Immature natural killer cell (primary cell): ENCODE measurements around the gene RAP1GAP. TPM values are rescaled to one million over a fixed set of nuclear protein-coding genes. Genes with fewer than 3 reads are reported as not detected.
"Not testable (repeated sequence)": the region's sequence is repeated elsewhere in the genome, so short reads cannot be mapped to it uniquely, and the experiment has no call there.

Experiments used
- DNase-seq, 3 donors: peaks; one replicate each; pipeline ENCODE4 v3.0.0; 2022; ENCODE audit warnings: mixed read lengths in 1 of 3
- H3K27ac Mint-ChIP-seq, 6 donors: one replicate each; pipeline ENCODE4 v1.8.0; 2020; ENCODE audit warnings: mixed read lengths in 6 of 6, mild to moderate bottlenecking in 5 of 6, inconsistent platforms in 4 of 6, moderate library complexity in 3 of 6
- H3K27me3 Mint-ChIP-seq, 3 donors: one replicate each; pipeline ENCODE4 v1.8.0; 2020 to 2021; ENCODE audit warnings: low read depth in 3 of 3, mild to moderate bottlenecking in 3 of 3, mixed read lengths in 3 of 3, moderate library complexity in 3 of 3, inconsistent platforms in 1 of 3
- H3K36me3 Mint-ChIP-seq, 3 donors: one replicate each; pipeline ENCODE4 v1.8.0; 2020; ENCODE audit warnings: mixed read lengths in 3 of 3, inconsistent platforms in 2 of 3, mild to moderate bottlenecking in 2 of 3
- H3K4me1 Mint-ChIP-seq, 2 donors: one replicate each; pipeline ENCODE4 v1.8.0; 2020; ENCODE audit warnings: inconsistent platforms in 2 of 2, mild to moderate bottlenecking in 2 of 2, mixed read lengths in 2 of 2, moderate library complexity in 1 of 2
- H3K4me3 Mint-ChIP-seq, 5 donors: one replicate each; pipeline ENCODE4 v1.8.0; 2020; ENCODE audit warnings: mild to moderate bottlenecking in 5 of 5, mixed read lengths in 5 of 5, inconsistent platforms in 3 of 5, moderate library complexity in 3 of 5
- H3K9me3 Mint-ChIP-seq, 6 donors: one replicate each; pipeline ENCODE4 v1.8.0; 2020; ENCODE audit warnings: mild to moderate bottlenecking in 6 of 6, mixed read lengths in 6 of 6, inconsistent platforms in 4 of 6, moderate library complexity in 3 of 6
- polyA plus RNA-seq, 3 donors: library from polyadenylated mRNA; unstranded; fragments of 300-500 nt; fragmentation: Illumina TruSeq; gene quantifications; one replicate each; pipeline ENCODE4 v1.2.3, GENCODE V29; 2021

Gene RAP1GAP
- polyA plus RNA-seq, 3 donors from 2014 or later, result not detected

DNA sequence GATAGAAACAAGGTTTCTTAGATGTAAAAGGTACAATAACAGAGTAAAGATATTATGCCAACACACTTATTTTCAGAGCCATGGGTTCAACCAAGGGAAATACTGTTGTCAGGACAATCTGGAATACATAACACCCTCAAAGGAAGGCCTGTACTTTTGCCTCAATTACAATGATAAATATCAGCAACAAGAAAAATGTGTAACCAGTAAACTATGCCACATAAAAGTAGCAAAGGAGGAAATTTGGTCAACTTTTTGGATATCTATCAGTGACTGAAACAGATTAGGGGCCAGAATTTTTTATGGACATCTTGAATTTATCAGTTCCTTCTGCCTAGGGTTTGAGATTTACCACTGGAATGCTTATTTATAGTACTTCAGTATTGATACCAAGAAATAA, 24.6 kb upstream of the RAP1GAP start:
- no peaks in the 10 kb centered on the region for H3K9me3 Mint-ChIP-seq
- no peak for DNase-seq
- peaks cover 0 to 2% (median 0%) of the 10 kb centered on the region in 3 donors for H3K27me3 Mint-ChIP-seq
- no peak overlapping the region for H3K27ac Mint-ChIP-seq
- H3K36me3 Mint-ChIP-seq, result peaks cover 25 to 51% (median 28%) of the 10 kb centered on the region in 3 donors
- peaks cover 0 to 9% of the 10 kb centered on the region in 2 donors for H3K4me1 Mint-ChIP-seq
- H3K4me3 Mint-ChIP-seq, result no peak overlapping the region

DNA sequence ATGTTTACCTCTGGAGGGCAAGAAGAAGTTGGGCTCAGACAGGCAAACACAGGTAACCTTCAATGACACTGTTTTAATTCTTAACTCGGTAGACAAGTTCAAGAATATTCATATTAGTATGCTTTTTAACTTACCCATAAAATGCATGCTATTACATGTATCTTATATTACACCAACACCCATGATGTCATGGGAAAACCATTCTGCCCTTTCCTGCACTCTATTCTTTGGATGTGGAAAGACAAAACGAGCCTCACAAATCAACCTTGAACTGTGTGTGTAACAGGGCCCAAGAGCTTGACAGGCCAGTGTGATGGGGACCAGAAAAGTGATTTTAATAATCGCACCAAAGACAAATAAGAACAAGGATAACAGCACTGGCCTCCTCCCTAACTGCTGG, 22.6 kb upstream of the RAP1GAP start:
- DNase-seq, result no peak
- Mint-ChIP-seq H3K9me3 (no peaks in the 10 kb centered on the region), H3K27ac (no peak overlapping the region), H3K4me3 (no peak overlapping the region), H3K4me1 (no peaks in the 10 kb centered on the region), H3K27me3 (peaks cover 0 to 2% (median 1%) of the 10 kb centered on the region in 3 donors), H3K36me3 (peaks cover 37 to 58% (median 39%) of the 10 kb centered on the region in 3 donors)

DNA sequence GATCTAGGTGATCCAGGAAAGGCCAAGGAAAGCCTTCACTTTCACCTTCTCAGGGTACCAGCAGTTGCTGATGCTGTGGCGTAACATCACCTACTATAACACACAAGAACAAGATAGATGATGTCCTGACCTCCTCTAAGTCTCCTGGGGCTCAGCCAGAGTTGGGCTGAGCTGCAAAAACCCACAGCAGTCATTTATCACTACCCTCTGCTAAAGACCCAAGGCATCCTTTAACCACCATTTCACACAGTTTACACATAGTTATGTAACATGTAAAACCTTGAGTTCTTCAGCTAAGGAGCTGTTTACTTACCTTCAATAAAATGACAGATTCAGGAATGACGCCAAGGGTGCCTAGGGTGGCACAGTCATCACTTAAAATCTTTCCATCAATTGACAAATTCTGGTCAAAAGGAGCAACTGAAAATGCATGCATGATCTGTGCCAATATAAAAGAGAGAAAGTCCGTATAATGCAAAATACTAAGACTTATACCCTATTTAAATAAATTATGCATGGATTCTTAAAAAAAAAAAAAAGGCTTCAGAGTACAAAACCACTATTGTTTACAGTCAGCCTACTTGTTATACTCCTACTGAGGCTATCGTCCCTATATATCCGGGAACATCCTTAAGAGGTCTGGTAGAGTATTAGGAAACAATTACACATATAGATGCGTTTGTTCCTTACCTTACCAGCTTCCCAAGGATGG, 20.7 kb upstream of the RAP1GAP start:
- H3K4me3 Mint-ChIP-seq, result no peak overlapping the region
- DNase-seq, result no peak
- peaks cover 0 to 3% (median 0%) of the 10 kb centered on the region in 6 donors for H3K9me3 Mint-ChIP-seq
- H3K36me3 Mint-ChIP-seq, result peaks cover 43 to 76% (median 53%) of the 10 kb centered on the region in 3 donors
- no peaks in the 10 kb centered on the region for H3K4me1 Mint-ChIP-seq
- peaks cover 0 to 1% (median 0%) of the 10 kb centered on the region in 3 donors for H3K27me3 Mint-ChIP-seq
- H3K27ac Mint-ChIP-seq, result peak overlapping the region in 1 of 6 donors; percentile 51

DNA sequence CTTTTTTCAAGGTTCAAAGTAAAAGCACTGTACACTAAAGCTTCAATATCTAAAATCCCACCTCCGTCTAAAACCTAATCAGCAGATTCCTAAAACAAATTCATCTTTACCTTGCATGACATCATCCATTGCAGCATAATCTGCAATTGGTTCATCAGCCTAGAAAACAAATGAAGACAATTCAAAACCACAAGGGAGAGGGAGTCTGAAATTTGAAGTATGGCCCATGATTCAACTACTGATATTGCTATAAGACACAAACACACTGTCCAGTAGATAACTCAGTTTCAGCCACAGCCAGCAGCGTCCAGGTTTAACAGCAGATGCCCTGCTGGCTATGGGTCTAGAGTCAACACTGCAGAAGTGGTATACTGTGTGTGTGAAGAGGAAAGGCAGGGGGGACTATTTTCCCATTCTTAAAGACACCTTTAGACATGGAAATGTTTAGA, 17.9 kb upstream of the RAP1GAP start:
- H3K4me3 Mint-ChIP-seq, result no peak overlapping the region
- peaks cover 36 to 70% (median 48%) of the 10 kb centered on the region in 3 donors for H3K36me3 Mint-ChIP-seq
- no peak overlapping the region for H3K27ac Mint-ChIP-seq
- H3K9me3 Mint-ChIP-seq, result peaks cover 0 to 3% (median 0%) of the 10 kb centered on the region in 6 donors
- no peaks in the 10 kb centered on the region for H3K4me1 Mint-ChIP-seq
- H3K27me3 Mint-ChIP-seq, result peaks cover 0 to 3% (median 1%) of the 10 kb centered on the region in 3 donors
- no peak for DNase-seq

DNA sequence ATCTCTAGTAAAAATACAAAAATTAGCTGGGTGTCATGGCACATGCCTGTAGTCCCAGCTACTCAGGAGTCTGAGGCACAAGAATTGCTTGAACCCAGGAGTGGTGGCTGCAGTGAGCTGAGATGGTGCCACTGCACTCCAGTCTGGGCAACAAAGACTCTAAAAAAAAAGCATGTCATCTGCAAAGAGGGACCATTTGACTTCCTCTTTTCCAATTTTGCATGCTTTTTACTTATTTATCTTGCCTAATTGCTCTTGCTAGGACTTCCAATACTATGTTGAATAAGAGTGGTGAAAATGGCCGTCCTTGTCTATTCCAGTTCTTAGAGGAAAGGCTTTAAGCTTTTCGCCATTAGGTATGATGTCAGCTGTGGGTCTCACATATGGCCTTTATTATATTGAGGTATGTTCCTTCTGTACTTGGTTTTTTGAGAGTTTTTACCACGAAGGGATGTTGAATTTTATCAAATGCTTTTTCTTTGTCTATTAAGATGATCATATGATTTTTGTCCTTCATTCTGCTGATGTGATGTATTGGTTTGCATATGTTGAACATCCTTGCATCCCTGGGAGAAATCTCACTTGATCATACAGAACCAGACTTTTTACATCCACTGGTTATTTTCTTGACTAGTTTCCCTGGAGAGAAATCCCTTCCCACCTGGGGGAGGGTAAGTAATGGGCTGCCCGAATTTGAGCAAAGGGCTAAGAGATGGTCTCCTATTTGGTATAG, 17.0 kb upstream of the RAP1GAP start:
- Mint-ChIP-seq H3K4me1 (no peaks in the 10 kb centered on the region), H3K27ac (no peak overlapping the region), H3K27me3 (peaks cover 0 to 3% (median 1%) of the 10 kb centered on the region in 3 donors), H3K9me3 (peaks cover 0 to 3% (median 0%) of the 10 kb centered on the region in 6 donors), H3K4me3 (no peak overlapping the region), H3K36me3 (peaks cover 30 to 62% (median 49%) of the 10 kb centered on the region in 3 donors)
- no peak for DNase-seq

DNA sequence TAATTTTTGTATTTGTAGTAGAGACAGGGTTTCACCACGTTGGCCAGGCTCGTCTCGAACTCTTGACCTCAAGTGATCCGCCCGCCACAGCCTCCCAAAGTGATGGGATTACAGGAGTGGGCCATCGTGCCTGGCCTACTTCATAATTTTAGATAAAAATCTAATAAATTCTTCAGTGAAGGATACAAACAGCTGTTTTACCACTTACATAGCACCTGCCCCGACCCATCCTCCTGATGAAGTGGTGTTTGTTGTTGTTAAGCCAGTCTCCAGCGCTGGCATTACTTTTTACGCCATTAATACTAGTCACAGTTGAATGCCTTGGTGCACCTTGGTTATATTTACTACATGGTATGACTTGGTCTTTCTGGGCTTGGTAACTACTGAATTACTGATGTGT, 12.3 kb upstream of the RAP1GAP start:
- Mint-ChIP-seq H3K36me3 (peaks cover 11 to 44% (median 30%) of the 10 kb centered on the region in 3 donors), H3K27ac (no peak overlapping the region), H3K4me1 (no peaks in the 10 kb centered on the region), H3K9me3 (peaks cover 0 to 2% (median 0%) of the 10 kb centered on the region in 6 donors), H3K27me3 (peaks cover 0 to 3% (median 0%) of the 10 kb centered on the region in 3 donors), H3K4me3 (no peak overlapping the region)
- no peak for DNase-seq

DNA sequence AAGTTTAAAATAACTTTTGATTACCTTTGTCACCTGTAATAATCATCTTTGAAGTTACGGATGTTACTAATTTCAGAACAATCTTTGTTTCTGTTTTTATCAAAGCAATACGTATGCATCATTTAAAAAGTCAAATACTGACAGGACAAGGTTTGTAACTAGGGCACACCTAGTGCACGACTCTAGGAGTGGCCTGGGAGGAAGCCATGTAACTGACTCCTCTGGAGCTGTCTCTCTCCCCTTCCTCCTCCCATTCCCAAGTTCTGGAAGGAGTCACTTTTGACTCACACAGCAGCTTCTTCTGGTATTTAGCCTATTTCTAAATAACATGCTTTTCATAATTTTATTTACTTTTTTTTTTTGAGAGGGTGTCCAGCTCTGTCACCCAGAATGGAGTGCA, 11.8 kb upstream of the RAP1GAP start:
- Mint-ChIP-seq H3K4me3 (no peak overlapping the region), H3K4me1 (no peaks in the 10 kb centered on the region), H3K9me3 (no peaks in the 10 kb centered on the region), H3K27me3 (peaks cover 0 to 3% (median 0%) of the 10 kb centered on the region in 3 donors), H3K27ac (no peak overlapping the region), H3K36me3 (peaks cover 7 to 38% (median 26%) of the 10 kb centered on the region in 3 donors)
- DNase-seq, result no peak

DNA sequence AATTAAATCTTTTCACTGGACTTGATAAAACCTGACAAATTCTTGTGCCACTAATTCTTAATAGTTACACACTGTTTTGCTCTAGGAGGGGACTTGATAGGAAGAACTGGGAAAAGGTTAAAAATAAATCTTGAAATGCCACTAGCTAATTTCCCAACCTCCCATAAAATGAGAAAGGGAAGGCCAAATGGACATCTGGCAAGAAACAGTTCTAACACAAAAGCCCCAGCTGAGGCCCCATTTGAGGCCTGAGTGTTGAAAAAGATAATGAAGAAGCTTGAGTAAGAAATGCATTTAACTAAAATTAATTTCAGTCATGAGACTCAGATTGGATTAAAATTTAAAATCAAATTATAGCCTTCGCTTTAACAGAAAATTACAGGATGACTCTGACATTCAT, 11.2 kb upstream of the RAP1GAP start:
- DNase-seq, result no peak
- H3K27ac Mint-ChIP-seq, result peak overlapping the region in 1 of 6 donors; percentile 69

DNA sequence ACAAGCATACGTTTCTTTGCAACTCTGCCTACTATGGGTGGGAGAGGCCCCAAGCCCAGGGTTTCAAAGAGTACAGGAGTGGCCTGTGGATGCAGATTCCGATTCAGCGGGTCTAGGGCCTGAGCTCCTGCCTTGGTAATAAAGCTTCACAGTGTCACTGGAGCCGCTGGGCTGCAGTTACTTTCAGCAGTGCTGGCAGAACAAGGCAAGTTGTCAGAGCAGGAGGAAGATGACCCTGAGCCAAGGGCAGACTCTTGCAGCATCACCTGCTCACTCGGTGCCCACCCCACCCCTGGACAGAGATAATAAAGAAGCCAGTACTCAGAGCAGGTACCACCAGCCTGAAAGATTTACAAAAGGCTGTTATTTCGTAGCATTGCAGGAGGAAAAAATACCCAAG, 8.0 kb upstream of the RAP1GAP start:
- no peaks in the 10 kb centered on the region for H3K4me1 Mint-ChIP-seq
- H3K27me3 Mint-ChIP-seq, result peaks cover 0 to 3% (median 0%) of the 10 kb centered on the region in 3 donors
- H3K9me3 Mint-ChIP-seq, result no peaks in the 10 kb centered on the region
- no peak for DNase-seq
- H3K4me3 Mint-ChIP-seq, result no peak overlapping the region
- H3K36me3 Mint-ChIP-seq, result peaks cover 0 to 14% (median 8%) of the 10 kb centered on the region in 3 donors
- no peak overlapping the region for H3K27ac Mint-ChIP-seq

More for the DNA sequence above, 11.2 kb upstream of the RAP1GAP start:
- no peak overlapping the region for H3K4me3 Mint-ChIP-seq
- H3K36me3 Mint-ChIP-seq, result peaks cover 7 to 35% (median 22%) of the 10 kb centered on the region in 3 donors
- no peaks in the 10 kb centered on the region for H3K4me1 Mint-ChIP-seq
- H3K9me3 Mint-ChIP-seq, result no peaks in the 10 kb centered on the region
- peaks cover 0 to 3% (median 0%) of the 10 kb centered on the region in 3 donors for H3K27me3 Mint-ChIP-seq

DNA sequence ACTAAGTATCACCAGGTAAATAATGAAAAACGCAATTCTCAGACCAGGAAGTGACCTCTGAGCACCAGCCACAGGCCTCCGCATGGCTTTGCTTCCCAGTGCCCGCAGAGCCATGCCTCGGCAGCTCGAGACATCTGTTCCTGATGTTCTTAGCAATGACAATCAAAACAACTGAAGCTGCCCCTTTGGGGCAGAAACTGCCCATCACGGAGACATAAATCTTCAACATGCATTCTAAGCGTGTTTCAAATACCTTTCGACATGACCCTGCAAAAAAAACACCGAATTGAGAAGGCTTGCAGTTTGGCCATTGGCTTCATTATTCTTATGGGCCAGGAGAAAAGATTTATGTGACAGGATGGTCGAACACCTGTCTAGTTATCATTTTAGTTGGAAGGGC, 5.8 kb upstream of the RAP1GAP start:
- Mint-ChIP-seq H3K27me3 (peaks cover 0 to 12% (median 2%) of the 10 kb centered on the region in 3 donors), H3K4me3 (no peak overlapping the region), H3K27ac (peak overlapping the region in 1 of 6 donors; percentile 12), H3K9me3 (no peaks in the 10 kb centered on the region), H3K36me3 (peaks cover 0 to 13% (median 3%) of the 10 kb centered on the region in 3 donors), H3K4me1 (peaks cover 0 to 2% of the 10 kb centered on the region in 2 donors)
- no peak for DNase-seq

DNA sequence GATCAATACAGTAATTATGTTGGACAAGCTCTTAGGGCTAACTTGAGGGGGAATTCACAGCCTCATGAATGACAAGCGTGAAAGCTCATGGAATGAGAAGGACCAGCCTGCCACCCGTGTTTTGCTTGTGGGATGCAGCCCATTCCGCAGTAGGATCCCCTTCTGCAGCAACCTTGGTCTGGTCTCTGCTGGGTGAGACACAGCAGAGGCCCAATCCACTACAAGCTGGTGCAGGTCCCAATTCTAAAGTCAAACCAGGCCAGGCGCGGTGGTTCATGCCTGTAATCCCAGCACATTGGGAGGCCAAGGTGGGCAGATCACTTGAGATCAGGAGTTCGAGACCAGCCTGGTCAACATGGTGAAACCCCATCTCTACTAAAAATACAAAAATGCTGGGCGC, 4.7 kb upstream of the RAP1GAP start:
- H3K4me1 Mint-ChIP-seq, H3K4me3 Mint-ChIP-seq, H3K36me3 Mint-ChIP-seq, DNase-seq, H3K27ac Mint-ChIP-seq, H3K9me3 Mint-ChIP-seq: not testable (repeated sequence)
- H3K27me3 Mint-ChIP-seq, result peaks cover 0 to 14% (median 6%) of the 10 kb centered on the region in 3 donors

DNA sequence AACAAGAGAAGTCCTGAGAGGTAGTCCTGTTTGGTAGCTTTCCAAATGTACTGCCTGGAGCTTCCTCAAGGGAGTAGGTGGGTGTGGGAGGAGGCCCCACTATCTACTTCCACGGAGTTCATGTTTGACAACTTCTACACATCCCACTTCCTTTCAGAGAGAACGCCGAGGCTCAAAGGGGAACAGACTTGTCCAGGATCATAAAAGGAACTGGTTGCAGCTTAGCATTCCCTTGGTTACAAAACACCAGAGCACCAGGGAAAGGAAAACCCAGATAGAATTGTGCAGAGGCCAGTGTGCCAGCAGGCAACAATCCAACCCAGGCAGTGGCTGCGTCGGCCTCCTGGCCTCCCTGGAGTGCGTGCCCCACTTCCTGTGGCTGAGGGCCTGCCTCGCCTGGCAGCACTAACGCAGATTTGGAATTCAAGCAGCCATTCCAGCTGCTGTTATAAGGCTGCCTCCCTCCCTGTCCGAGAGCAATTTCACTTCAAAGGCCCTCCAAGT, 4.2 kb upstream of the RAP1GAP start:
- Mint-ChIP-seq H3K4me1 (peaks cover 0 to 2% of the 10 kb centered on the region in 2 donors), H3K27ac (peak overlapping the region in 1 of 6 donors; percentile 11), H3K36me3 (peaks cover 0 to 2% (median 0%) of the 10 kb centered on the region in 3 donors), H3K9me3 (no peaks in the 10 kb centered on the region), H3K4me3 (no peak overlapping the region), H3K27me3 (peaks cover 0 to 14% (median 10%) of the 10 kb centered on the region in 3 donors)
- no peak for DNase-seq

DNA sequence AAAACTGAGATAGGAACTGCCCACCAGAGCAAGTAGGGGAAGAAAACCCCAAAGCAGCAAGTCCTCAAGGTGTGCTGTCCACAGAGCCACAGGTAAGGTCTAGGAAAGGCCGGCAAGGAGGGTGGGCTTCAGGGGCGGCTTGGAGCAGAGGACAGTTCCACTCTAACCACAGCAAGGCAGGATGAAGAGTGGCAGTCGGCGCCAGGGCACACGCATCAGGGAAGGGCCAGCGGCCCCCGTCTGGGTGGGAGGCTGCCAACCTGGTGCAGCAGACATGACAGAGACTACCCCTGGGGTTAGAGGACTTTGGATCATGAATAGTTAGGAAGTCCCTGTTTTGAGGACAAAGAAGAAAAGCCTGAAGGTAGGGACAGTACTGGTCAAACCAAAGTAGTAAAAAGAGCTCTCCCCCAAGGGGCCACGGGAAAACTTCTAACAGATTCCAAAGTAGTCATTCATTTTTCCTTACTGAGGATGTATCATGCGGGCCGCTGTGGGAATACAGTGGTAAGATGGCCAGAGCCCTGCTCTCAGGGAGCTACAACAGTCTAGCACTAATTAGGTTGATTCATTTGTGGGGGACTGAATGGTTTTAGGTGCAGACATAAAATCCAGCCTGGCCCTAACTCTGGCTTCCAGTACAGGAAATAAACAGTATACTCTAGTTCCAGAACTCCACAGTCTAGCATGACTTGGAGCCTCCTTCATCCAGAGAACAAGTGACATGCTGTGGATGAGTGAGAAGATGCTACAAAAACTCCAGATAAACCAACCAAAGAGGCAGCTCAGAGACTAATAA, 3.5 kb upstream of the RAP1GAP start:
- Mint-ChIP-seq H3K36me3 (no peaks in the 10 kb centered on the region), H3K27ac (no peak overlapping the region), H3K27me3 (peaks cover 3 to 18% (median 11%) of the 10 kb centered on the region in 3 donors), H3K4me1 (peaks cover 0 to 2% of the 10 kb centered on the region in 2 donors), H3K4me3 (no peak overlapping the region), H3K9me3 (no peaks in the 10 kb centered on the region)
- no peak for DNase-seq
